Brain pericyte (primary cell): ENCODE data around the gene SUV39H1.
"Not testable (repeated sequence)": the region's sequence is repeated elsewhere in the genome, so short reads cannot be mapped to it uniquely, and the experiment has no call there.

Experiments used
- DNase-seq: peaks from one replicate; pipeline ENCODE4 v3.0.0-alpha.2; 2012; ENCODE audit warnings: low read depth, low spot score

SUV39H1 gene

GRCh38 chrX:48688531-48689150 lies 7.9 kb upstream of the SUV39H1 start:
- no peak for DNase-seq

DNA sequence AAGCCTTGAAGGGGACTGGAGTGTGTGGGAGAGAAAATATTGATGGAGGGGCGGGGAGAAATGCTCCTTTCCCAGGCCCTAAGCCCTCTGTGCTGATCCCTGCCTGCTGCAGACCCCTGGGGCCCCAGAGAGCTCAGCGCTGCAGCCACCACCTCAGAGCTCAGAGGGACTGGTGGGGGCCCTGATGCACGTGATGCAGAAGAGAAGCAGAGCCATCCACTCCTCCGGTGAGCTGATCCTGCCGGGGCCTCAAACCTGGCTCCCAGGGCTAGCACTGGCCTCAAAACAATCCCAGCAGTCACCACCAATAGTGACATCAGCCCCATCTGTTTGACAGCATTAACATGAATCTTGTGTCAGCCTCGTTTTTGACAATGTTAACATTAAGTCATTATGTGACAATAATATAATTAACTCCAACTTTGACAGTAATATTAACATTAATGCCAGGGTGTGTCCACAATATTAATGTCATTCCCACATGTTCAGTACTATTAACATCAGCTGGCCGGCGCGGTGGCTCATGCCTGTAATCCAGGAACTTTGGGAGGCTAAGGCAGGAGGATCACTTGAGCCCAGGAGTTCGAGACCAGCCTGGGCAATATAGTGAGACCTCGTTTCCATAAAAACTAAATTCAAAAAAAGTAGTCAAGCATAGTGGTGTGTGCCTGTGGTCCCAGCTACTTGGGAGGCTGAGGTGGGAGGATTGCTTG lies 7.2 kb upstream of the SUV39H1 start:
- DNase-seq = no peak

DNA sequence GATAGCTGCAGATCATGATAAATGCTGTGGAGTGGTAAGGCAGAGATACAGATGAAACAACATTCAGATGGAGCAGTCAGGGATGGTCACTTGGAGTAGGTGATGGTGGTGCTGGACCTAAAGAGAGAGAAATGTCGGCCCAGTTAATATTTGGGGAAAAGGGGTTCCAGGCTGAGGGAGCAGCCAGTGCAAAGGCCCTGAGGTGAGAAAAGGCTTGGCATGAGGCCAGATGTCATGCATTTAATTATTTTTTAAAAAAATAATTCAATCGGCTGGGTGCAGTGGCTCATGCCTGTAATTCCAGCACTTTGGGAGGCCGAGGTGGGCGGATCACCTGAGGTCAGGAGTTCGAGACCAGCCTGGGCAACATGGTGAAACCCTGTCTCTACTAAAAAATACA lies 4.8 kb upstream of the SUV39H1 start:
- not testable (repeated sequence) for DNase-seq

GRCh38 chrX:48694776-48695533 lies 1.6 kb upstream of the SUV39H1 start:
- DNase-seq = no peak

DNA sequence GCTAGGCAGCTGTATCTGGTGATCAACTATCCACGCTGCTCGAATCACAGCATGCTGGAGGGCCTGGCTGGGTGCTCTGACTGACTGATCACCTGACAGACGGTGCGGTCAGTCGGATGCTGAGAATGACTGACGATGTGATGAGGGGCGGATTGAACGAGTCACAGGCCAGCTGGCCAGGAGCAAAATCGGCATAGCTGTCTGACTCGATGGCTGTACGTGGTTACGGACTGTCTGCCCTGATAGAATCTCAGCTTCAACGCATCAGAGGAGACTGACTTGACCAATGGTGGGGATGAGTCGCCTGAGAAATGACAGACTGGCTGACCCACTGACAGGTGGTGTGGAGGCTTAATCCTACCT lies 1.0 kb upstream of the SUV39H1 start:
- no peak for DNase-seq

GRCh38 chrX:48695925-48696300 lies 621 bp upstream of the SUV39H1 start:
- no peak for DNase-seq

DNA sequence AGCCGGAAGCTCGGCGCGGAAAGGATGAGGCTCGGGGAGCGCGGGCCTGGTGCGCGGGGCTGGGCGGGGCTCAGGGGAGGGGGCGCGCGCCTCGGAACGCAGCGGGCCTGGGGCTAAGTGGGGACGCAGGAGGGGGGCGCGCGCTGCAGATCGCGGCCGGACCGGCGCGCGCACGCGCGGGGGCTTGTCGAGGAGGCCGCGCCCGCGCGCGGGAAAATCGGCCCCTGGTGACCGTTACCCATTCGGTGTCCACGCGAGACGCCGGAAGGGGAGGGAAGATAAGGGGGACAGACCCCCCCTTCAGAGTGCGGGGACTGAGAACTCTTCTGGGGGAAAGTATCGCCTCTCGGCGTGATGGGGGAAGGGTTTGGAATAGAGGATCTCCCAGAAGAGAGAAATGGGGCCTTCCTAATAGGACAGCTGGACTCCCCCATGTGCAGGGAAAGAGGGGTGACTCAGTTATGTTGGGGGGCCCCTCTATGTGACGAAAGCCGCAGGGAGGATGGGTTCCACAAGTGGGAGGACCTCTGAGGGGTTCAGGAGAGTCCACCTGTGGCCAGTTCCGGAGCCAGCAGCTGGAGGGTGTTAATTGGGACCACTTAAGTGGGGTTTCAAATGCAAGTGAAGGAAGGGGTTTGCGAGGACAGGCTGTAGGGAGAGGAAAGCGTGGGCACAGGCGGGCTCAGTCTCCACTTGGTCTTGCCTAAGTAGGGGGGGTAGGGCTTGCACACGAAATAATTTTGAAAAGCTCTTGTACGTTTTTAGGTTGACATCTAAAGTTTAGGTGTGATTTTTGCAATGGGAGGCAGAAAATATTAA lies 584 bp downstream of the SUV39H1 start:
- DNase-seq = no peak

GRCh38 chrX:48698306-48698705 lies 1.8 kb downstream of the SUV39H1 start:
- no peak for DNase-seq

DNA sequence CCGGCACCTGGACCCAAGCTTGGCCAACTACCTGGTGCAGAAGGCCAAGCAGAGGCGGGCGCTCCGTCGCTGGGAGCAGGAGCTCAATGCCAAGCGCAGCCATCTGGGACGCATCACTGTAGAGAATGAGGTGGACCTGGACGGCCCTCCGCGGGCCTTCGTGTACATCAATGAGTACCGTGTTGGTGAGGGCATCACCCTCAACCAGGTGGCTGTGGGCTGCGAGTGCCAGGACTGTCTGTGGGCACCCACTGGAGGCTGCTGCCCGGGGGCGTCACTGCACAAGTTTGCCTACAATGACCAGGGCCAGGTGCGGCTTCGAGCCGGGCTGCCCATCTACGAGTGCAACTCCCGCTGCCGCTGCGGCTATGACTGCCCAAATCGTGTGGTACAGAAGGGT lies 3.7 kb downstream of the SUV39H1 start:
- DNase-seq = no peak

DNA sequence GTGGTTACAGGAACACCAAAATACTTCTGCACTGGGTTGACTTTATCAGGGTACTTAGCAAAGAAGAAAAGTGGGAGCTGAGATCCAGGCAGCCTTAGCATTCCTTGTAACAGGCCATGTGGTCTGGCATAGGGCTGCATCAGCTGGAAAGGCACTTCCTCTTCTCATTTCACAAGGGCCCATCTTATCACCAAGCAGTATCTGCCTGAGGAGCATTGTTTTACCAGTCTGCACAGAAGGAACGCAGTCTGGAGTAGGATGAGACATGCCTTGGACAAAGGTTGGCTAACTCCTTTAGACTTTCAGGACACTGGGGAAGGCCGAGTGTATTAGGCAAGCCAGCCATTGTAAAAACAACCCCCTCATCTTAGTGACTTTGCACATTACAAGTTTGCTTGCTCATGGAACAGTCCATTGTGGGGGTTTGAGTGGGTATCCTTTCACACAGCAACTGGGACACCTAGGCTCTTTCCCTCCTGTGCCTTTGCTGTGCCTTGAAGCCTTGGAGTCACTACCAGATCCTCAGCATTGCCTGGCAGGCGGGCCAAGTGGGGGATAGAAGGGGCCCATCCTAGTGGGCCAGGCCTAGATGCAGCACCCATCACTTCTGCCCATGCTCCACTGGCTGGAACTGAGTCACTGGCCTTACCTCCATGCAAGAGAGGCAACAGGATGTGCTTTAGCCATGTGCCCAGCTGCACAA lies 4.6 kb downstream of the SUV39H1 start:
- no peak for DNase-seq

- DNase-seq = no peak
These were observed 5.5 kb downstream of the SUV39H1 start for GRCh38 chrX:48702032-48702431.

DNA sequence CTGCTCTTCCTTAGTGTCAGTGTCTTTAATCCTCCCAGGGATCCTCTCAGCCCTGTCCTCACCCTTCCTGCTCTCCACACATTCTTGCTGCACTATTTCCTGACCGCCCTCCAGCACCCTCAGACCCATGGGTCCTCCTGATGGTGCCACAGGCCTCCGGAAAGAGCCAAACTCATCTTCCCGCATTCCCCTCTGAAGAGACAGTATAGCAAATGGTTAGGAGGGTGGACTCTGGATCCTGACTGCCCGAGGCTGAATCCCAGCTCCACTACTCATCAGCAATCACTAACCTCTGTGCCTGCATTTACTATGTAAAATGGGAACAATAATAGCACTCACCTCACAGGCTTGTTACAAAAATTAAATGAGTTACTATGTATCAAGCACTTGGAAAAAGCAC lies 6.2 kb downstream of the SUV39H1 start:
- no peak for DNase-seq

GRCh38 chrX:48703228-48703627 lies 6.7 kb downstream of the SUV39H1 start:
- DNase-seq = no peak

DNA sequence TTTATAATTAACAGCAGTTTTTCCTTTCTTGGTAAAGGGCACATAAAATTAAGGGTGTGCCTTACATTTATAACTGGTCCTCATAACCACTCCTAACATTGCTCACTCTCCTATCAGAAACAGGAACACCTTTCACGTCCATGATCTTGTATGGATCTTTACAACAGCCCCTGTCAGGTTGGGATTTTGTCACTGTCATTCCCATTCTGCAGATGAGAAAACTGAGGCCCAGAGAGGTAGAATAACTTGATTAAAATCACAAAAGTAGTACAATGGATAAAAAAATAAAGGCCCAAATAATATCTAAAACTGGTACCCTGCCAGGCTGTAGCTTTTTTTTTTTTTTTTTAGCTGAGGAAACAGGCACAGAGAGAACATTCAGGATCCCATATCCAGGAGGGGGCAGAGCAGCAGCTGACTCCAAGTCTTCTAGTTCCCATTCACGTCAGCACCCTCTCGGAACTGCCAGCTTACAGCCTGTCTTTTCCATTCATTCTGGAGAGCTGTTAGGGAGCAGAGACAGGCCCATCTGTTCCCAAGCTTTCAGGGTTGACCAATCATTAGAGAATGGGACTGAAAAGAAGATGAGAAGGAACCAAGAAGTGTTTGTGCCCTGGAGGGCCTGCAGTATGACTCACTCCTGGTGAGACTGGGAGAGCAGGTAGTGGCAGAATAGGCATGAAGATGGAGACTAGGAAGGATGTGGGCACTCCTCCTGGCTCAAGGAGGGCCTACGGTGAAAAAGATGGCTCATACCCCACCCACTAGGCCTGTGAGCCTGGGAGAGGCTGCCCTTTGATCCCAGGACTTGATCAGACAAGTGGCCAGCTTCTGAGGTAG lies 7.3 kb downstream of the SUV39H1 start:
- DNase-seq = no peak

- DNase-seq = no peak
These were observed 9.3 kb downstream of the SUV39H1 start for GRCh38 chrX:48705871-48706270.

GRCh38 chrX:48709522-48710112 lies 13.1 kb downstream of the SUV39H1 start:
- DNase-seq = no peak

DNA sequence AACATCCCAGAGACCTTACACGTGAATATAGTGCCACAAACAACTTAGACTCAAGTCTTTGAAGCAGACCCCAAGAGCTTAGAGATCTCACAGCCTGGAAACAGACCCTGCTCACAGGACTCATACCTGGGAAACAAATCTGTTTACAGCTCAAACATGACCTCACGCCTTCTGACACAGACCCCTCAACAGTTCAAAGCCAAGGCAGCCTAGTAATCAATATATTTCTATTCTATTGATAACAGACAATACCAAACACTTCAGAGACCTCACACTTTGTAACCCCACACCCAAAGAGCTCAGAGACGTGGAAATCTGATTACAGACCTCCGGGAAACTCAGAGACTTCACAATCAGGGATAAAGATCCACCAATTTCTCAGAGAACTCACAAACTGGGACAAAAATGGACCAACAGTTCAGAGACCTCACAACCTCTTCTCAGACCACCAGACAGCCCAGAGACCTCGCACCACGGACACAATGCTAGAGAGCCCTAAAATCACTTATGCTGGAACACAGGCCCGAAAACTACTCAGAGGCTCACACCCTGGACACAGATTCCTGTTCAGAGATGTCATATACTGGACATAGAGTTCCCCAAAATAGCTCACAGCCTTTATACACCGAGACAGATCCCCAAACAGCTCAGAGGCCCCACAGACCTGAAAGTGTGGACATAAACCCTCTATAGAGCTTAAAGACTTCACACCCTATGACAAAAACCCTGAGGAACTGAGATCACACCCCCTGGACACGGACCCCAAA lies 14.8 kb downstream of the SUV39H1 start:
- no peak for DNase-seq

DNA sequence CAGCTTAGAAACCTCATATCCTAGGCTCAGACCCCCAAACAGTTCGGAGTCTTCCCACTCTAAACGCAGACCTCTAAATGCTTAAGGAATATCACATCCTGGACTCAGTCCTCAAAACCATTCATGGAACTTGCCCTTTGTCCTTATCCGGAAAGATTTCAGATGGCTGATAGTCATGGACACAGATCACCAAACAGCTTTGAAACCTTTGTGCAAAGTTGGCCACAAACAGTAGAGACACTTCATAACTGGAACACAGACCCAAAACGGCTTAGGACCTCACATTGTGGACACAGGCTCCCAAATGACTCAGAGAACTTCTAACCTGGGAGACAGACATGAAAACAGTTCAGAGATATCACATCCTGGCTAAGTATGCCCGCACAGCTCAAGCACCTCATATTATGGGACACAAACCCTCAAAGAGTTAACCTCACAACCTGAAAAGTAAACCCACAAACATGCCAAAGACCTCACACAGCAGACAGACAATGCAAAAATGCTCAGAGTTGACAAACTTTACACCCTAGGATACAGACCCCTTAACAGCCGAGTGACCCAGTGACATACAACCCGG lies 15.5 kb downstream of the SUV39H1 start:
- DNase-seq = no peak

DNA sequence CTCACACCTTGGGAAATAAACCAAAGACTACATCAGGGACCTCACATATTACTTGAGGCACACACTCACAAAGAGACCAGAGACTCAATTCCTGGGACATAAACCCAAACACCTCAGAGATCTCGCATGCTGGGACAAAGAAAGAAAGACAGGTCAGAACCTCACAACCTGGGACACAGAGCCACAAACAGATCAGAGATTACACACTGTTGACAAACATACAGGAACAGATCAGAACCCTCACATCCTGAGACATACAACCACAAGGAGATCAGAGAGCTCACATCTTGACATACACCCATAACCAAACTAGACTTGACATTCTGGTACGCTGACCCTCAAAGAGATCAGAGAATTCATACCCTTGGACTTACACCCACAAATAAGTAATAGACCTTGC lies 17.3 kb downstream of the SUV39H1 start:
- no peak for DNase-seq
